ENCODE measurements around the gene SLC26A2.

Gene SLC26A2

GRCh38 chr5:150036513-150036912 lies 76.0 kb downstream of the SLC26A2 start:
- no peak overlapping the region for H3K4me3 Mint-ChIP-seq
- peaks cover 26% of the 10 kb centered on the region for H3K4me1 Mint-ChIP-seq (ENCODE audit: low read depth)
- H3K27me3 Mint-ChIP-seq: no peaks in the 10 kb centered on the region
- H3K27ac Mint-ChIP-seq: no peak overlapping the region
- no peaks in the 10 kb centered on the region for H3K9me3 Mint-ChIP-seq
- intact Hi-C loops (cut with micrococcal nuclease): no loop called here
- H3K36me3 Mint-ChIP-seq (ENCODE audit: low read depth): peaks cover 100% of the 10 kb centered on the region

All from dendritic cell treated with granulocyte-macrophage colony-stimulating factor and Interleukin-4, amounts not matched to agents 40 ng/mL and 50 ng/mL, for 4 days (primary cell).